Measurements from ENCODE around the gene CCNH. TPM values are rescaled to one million over a fixed set of nuclear protein-coding genes. Genes with fewer than 3 reads are reported as not detected.

CCNH gene
- polyA plus RNA-seq, 1 donor = 45.2 TPM

GRCh38 chr5:87433945-87434344 is 21.2 kb upstream of the CCNH start:
- Histone ChIP-seq H3K4me3 (ENCODE audit: low read length) (no peak overlapping the region), H3K27ac (ENCODE audit: low read length) (no peak overlapping the region), H3K4me1 (ENCODE audit: control insufficient read depth, insufficient read depth, low read length) (no peaks in the 10 kb centered on the region), H3K27me3 (ENCODE audit: control insufficient read depth, insufficient read depth, low read length) (no peaks in the 10 kb centered on the region), H3K9me3 (ENCODE audit: control insufficient read depth, low read depth, low read length) (no peaks in the 10 kb centered on the region), H3K36me3 (ENCODE audit: control insufficient read depth, insufficient read depth, low read length) (no peaks in the 10 kb centered on the region)
- WGBS (ENCODE audit: insufficient coverage, low lambda C conversion rate) = no CpG with 5 or more reads among the region's 1 CpG
- DNase-seq = no peak

DNA sequence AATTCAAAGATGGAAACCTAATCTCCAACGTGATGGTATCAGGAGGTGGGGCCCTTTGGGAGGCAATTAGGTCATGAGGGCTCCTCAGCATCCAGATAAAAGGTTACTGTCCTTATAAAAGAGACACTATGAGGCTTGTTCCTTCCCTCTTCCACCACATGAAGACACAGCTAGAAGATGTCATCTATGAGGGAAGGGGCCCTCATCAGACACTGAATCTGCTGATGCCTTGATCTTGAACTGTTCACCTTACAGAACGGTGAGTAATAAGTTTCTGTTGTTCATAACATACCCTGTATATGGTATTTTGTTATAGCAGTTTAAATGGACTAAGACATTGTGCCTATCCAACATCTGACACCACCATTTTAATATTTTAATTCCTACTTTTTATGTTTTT is 19.7 kb upstream of the CCNH start:
- no peaks in the 10 kb centered on the region for H3K27me3 ChIP-seq (ENCODE audit: control insufficient read depth, insufficient read depth, low read length)
- no peaks in the 10 kb centered on the region for H3K4me1 ChIP-seq (ENCODE audit: control insufficient read depth, insufficient read depth, low read length)
- H3K4me3 ChIP-seq (ENCODE audit: low read length) = no peak overlapping the region
- H3K27ac ChIP-seq (ENCODE audit: low read length) = no peak overlapping the region
- no CpG with 5 or more reads among the region's 2 CpGs for WGBS (ENCODE audit: insufficient coverage, low lambda C conversion rate)
- no peaks in the 10 kb centered on the region for H3K36me3 ChIP-seq (ENCODE audit: control insufficient read depth, insufficient read depth, low read length)
- H3K9me3 ChIP-seq (ENCODE audit: control insufficient read depth, low read depth, low read length) = no peaks in the 10 kb centered on the region
- no peak for DNase-seq

GRCh38 chr5:87430863-87431457 is 18.2 kb upstream of the CCNH start:
- Histone ChIP-seq H3K4me3 (ENCODE audit: low read length) (no peak overlapping the region), H3K27ac (ENCODE audit: low read length) (no peak overlapping the region), H3K27me3 (ENCODE audit: control insufficient read depth, insufficient read depth, low read length) (no peaks in the 10 kb centered on the region), H3K4me1 (ENCODE audit: control insufficient read depth, insufficient read depth, low read length) (no peaks in the 10 kb centered on the region), H3K36me3 (ENCODE audit: control insufficient read depth, insufficient read depth, low read length) (no peaks in the 10 kb centered on the region), H3K9me3 (ENCODE audit: control insufficient read depth, low read depth, low read length) (no peaks in the 10 kb centered on the region)
- DNase-seq = no peak

DNA sequence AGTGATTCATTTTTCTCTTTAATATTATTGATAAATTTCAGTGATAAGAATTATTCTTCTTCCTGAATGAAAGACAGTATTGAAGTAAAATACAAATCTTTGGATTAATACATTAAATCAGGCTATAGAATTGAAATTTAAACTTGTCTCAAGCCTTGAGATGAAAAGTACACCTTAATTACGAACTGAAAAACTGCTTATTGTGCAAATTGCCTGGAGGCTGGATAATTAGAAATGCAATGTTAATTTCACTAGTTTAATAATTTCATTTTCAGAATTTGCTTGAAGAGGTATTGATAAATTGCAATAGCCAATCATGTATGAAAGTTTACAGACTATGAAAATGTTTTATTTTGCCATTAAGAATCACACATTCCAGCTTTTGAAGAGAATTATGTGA is 11.0 kb upstream of the CCNH start:
- no peak for DNase-seq
- no peaks in the 10 kb centered on the region for H3K36me3 ChIP-seq (ENCODE audit: control insufficient read depth, insufficient read depth, low read length)
- H3K4me1 ChIP-seq (ENCODE audit: control insufficient read depth, insufficient read depth, low read length) = no peaks in the 10 kb centered on the region
- no peak overlapping the region for H3K4me3 ChIP-seq (ENCODE audit: low read length)
- H3K9me3 ChIP-seq (ENCODE audit: control insufficient read depth, low read depth, low read length) = no peaks in the 10 kb centered on the region
- H3K27ac ChIP-seq (ENCODE audit: low read length) = no peak overlapping the region
- H3K27me3 ChIP-seq (ENCODE audit: control insufficient read depth, insufficient read depth, low read length) = no peaks in the 10 kb centered on the region
- WGBS (ENCODE audit: insufficient coverage, low lambda C conversion rate) = 71% methylated on average over 1 of the region's 1 CpG

- Histone ChIP-seq H3K27ac (ENCODE audit: low read length) (no peak overlapping the region), H3K9me3 (ENCODE audit: control insufficient read depth, low read depth, low read length) (no peaks in the 10 kb centered on the region), H3K27me3 (ENCODE audit: control insufficient read depth, insufficient read depth, low read length) (peaks cover 2% of the 10 kb centered on the region), H3K4me3 (ENCODE audit: low read length) (no peak overlapping the region), H3K4me1 (ENCODE audit: control insufficient read depth, insufficient read depth, low read length) (no peaks in the 10 kb centered on the region), H3K36me3 (ENCODE audit: control insufficient read depth, insufficient read depth, low read length) (no peaks in the 10 kb centered on the region)
- no peak for DNase-seq
Observed at GRCh38 chr5:87421307-87421706, 8.6 kb upstream of the CCNH start.

DNA sequence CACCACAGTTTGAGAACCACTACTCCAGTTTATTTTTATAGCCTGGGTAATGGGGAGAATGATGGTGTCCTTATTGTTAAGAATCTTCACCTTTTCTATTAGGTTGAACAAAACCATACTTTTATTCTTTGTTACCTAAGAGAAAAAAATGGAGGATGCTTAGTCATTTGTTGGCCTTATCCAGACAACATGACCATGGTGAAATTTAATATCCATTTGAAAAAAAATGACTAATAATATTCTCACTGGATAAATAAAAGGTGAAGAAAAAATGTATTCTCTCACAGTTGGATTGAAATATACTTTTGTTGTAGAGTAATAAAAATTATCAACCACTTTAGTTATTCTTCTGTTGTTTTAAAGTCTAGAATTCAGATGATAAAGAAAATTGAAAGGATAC is 5.8 kb upstream of the CCNH start:
- no peaks in the 10 kb centered on the region for H3K9me3 ChIP-seq (ENCODE audit: control insufficient read depth, low read depth, low read length)
- H3K36me3 ChIP-seq (ENCODE audit: control insufficient read depth, insufficient read depth, low read length) = no peaks in the 10 kb centered on the region
- no peak overlapping the region for H3K27ac ChIP-seq (ENCODE audit: low read length)
- no peak overlapping the region for H3K4me3 ChIP-seq (ENCODE audit: low read length)
- DNase-seq = no peak
- no peaks in the 10 kb centered on the region for H3K4me1 ChIP-seq (ENCODE audit: control insufficient read depth, insufficient read depth, low read length)
- peaks cover 2% of the 10 kb centered on the region for H3K27me3 ChIP-seq (ENCODE audit: control insufficient read depth, insufficient read depth, low read length)

- 75% methylated on average over 1 of the region's 3 CpGs for WGBS (ENCODE audit: insufficient coverage, low lambda C conversion rate)
- no peak for DNase-seq
Observed at GRCh38 chr5:87413343-87413645, 564 bp upstream of the CCNH start.

DNA sequence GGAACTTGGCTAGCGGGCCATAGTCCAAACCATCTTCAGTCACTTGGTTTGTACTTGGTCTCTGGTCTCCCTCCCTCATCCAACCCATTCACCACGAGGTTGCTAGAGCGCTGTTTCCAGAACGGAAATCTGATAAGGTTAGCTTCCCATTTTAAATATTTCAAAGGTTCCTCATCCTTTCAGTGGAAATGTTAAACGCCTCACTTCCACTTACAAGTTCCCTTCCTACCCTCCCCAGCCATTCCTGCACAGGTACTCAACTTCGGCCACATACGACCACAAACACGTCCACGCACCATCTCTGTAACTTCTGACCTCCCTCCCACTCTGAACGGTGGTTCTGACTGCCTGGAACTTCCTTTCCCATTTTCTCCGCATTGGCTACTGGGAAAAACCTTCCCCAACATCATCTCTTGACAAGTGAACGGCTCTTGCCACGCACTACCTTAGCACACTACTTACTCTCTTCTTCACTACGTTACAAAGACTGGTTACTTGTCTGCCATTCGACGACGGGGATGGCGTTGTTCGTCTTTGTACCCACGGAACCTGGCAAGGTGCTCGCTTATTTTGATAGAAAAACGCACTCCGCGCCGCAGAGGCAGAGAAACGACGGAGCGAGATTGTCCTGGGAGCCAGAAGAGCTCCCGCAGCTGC is 629 bp downstream of the CCNH start:
- 0% methylated on average over 4 of the region's 29 CpGs for WGBS (ENCODE audit: insufficient coverage, low lambda C conversion rate)
- peak overlapping the region; percentile 99 for H3K27ac ChIP-seq (ENCODE audit: low read length)
- H3K4me1 ChIP-seq (ENCODE audit: control insufficient read depth, insufficient read depth, low read length) = peaks cover 8% of the 10 kb centered on the region
- H3K36me3 ChIP-seq (ENCODE audit: control insufficient read depth, insufficient read depth, low read length) = peaks cover 21% of the 10 kb centered on the region
- H3K27me3 ChIP-seq (ENCODE audit: control insufficient read depth, insufficient read depth, low read length) = no peaks in the 10 kb centered on the region
- DNase-seq = peak; percentile 53 to 80
- H3K9me3 ChIP-seq (ENCODE audit: control insufficient read depth, low read depth, low read length) = no peaks in the 10 kb centered on the region
- H3K4me3 ChIP-seq (ENCODE audit: low read length) = peak overlapping the region; percentile 93

More at GRCh38 chr5:87413343-87413645, 564 bp upstream of the CCNH start:
- H3K4me1 ChIP-seq (ENCODE audit: control insufficient read depth, insufficient read depth, low read length) = peaks cover 8% of the 10 kb centered on the region
- H3K4me3 ChIP-seq (ENCODE audit: low read length) = peak overlapping the region; percentile 93
- peak overlapping the region; percentile 99 for H3K27ac ChIP-seq (ENCODE audit: low read length)
- H3K9me3 ChIP-seq (ENCODE audit: control insufficient read depth, low read depth, low read length) = no peaks in the 10 kb centered on the region
- H3K27me3 ChIP-seq (ENCODE audit: control insufficient read depth, insufficient read depth, low read length) = peaks cover 2% of the 10 kb centered on the region
- H3K36me3 ChIP-seq (ENCODE audit: control insufficient read depth, insufficient read depth, low read length) = peaks cover 12% of the 10 kb centered on the region

DNA sequence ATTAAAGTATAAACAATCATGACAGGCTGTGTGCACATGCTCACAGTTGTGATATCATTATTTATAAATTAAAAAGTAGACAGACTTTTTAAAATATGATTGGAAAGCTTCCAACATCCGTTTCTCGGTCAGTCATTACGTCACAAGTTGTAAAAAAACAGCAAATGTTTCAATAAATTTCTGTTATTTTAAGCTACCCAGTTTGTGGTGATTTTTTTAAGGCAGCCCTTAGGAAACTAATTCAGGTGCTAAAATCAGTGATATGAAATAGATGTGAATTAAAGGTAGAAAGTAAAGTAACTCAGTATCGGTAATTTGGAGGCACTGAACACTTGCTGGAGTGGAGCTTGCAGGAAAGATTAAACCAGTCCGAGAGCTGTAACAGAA is 1.2 kb downstream of the CCNH start:
- 13% methylated on average over 4 of the region's 5 CpGs for WGBS (ENCODE audit: insufficient coverage, low lambda C conversion rate)
- Histone ChIP-seq H3K9me3 (ENCODE audit: control insufficient read depth, low read depth, low read length) (no peaks in the 10 kb centered on the region), H3K27me3 (ENCODE audit: control insufficient read depth, insufficient read depth, low read length) (no peaks in the 10 kb centered on the region), H3K4me3 (ENCODE audit: low read length) (peak overlapping the region; percentile 93), H3K27ac (ENCODE audit: low read length) (peak overlapping the region; percentile 99), H3K4me1 (ENCODE audit: control insufficient read depth, insufficient read depth, low read length) (peaks cover 8% of the 10 kb centered on the region), H3K36me3 (ENCODE audit: control insufficient read depth, insufficient read depth, low read length) (peaks cover 26% of the 10 kb centered on the region)
- no peak for DNase-seq

- WGBS (ENCODE audit: insufficient coverage, low lambda C conversion rate) = no CpG with 5 or more reads among the region's 1 CpG
- Histone ChIP-seq H3K36me3 (ENCODE audit: control insufficient read depth, insufficient read depth, low read length) (peaks cover 27% of the 10 kb centered on the region), H3K9me3 (ENCODE audit: control insufficient read depth, low read depth, low read length) (no peaks in the 10 kb centered on the region), H3K27ac (ENCODE audit: low read length) (no peak overlapping the region), H3K4me3 (ENCODE audit: low read length) (no peak overlapping the region), H3K27me3 (ENCODE audit: control insufficient read depth, insufficient read depth, low read length) (no peaks in the 10 kb centered on the region), H3K4me1 (ENCODE audit: control insufficient read depth, insufficient read depth, low read length) (peaks cover 8% of the 10 kb centered on the region)
- no peak for DNase-seq
Observed at GRCh38 chr5:87410931-87411330, 1.8 kb downstream of the CCNH start.

- Histone ChIP-seq H3K27me3 (ENCODE audit: control insufficient read depth, insufficient read depth, low read length) (no peaks in the 10 kb centered on the region), H3K4me1 (ENCODE audit: control insufficient read depth, insufficient read depth, low read length) (peaks cover 8% of the 10 kb centered on the region), H3K4me3 (ENCODE audit: low read length) (no peak overlapping the region), H3K9me3 (ENCODE audit: control insufficient read depth, low read depth, low read length) (no peaks in the 10 kb centered on the region), H3K36me3 (ENCODE audit: control insufficient read depth, insufficient read depth, low read length) (peaks cover 42% of the 10 kb centered on the region), H3K27ac (ENCODE audit: low read length) (no peak overlapping the region)
- WGBS (ENCODE audit: insufficient coverage, low lambda C conversion rate) = 100% methylated on average over 2 of the region's 2 CpGs
- DNase-seq = no peak
Observed at GRCh38 chr5:87408204-87408603, 4.5 kb downstream of the CCNH start.
